Esophagus muscularis mucosa (tissue), 4 donors: ENCODE measurements around the gene SERPINB10. TPM values are rescaled to one million over a fixed set of nuclear protein-coding genes. Genes with fewer than 3 reads are reported as not detected.

Experiments used
- DNase-seq: peaks from one replicate; pipeline ENCODE4 v3.0.0-alpha.2; 2017; ENCODE audit errors: extremely low spot score
- H3K27ac ChIP-seq, 4 donors: fragments of 200-600 bp; sonication (generic); replicated peaks in 1 of 4; 1 replicate in 3 of 4; 2 replicates in 1 of 4; pipeline ENCODE4 v1.5.1; 2016 to 2019; ENCODE audit warnings: mild to moderate bottlenecking in 1 of 4
- H3K27me3 ChIP-seq, 4 donors: fragments of 200-600 bp; sonication (generic); one replicate each; pipeline versions ENCODE4 v1.5.1 to v1.6.0; 2016 to 2019
- H3K36me3 ChIP-seq, 4 donors: fragments of 200-600 bp; sonication (generic); one replicate each; pipeline ENCODE4 v1.5.1; 2016 to 2019
- H3K4me1 ChIP-seq, 4 donors: fragments of 200-600 bp; sonication (generic); one replicate each; pipeline ENCODE4 v1.5.1; 2016 to 2019
- H3K4me3 ChIP-seq, 4 donors: fragments of 200-600 bp; sonication (generic); 1 replicate in 2 of 4; 2 replicates in 2 of 4; pipeline ENCODE4 v1.5.1; 2016 to 2019; ENCODE audit warnings: mild to moderate bottlenecking in 4 of 4, moderate library complexity in 1 of 4
- H3K9me3 ChIP-seq, 4 donors: fragments of 200-600 bp; sonication (generic); 1 replicate in 3 of 4; 2 replicates in 1 of 4; pipeline ENCODE4 v1.5.1; 2016 to 2019
- CTCF ChIP-seq, 3 experiments: fragments of 200-600 bp in 2 of 3; fragments of 450-650 bp in 1 of 3; sonication (generic) in 2 of 3; IDR thresholded peaks; one replicate each; pipeline ENCODE4 v1.5.1; 2017 to 2019; ENCODE audit warnings: antibody characterized with exemption in 3 of 3, mild to moderate bottlenecking in 2 of 3, moderate library complexity in 1 of 3
- EP300 ChIP-seq: sonication (generic); formaldehyde crosslinking; IDR thresholded peaks from one replicate; pipeline ENCODE4 v1.6.1; 2017; ENCODE audit warnings: antibody characterized with exemption
- POLR2A ChIP-seq: fragments of 450-650 bp; IDR thresholded peaks from one replicate; pipeline ENCODE4 v1.6.1; 2017; ENCODE audit warnings: antibody characterized with exemption, moderate library complexity, mild to moderate bottlenecking, low read depth
- POLR2AphosphoS5 ChIP-seq, 2 donors: sonication (generic); formaldehyde crosslinking; IDR thresholded peaks; one replicate each; pipeline ENCODE4 v1.6.1; 2017; ENCODE audit warnings: antibody characterized with exemption in 2 of 2
- WGBS: methylation state at CpG from one replicate; pipeline ENCODE4 v1.1.5; 2018; 5-methylcytosine and 5-hydroxymethylcytosine counted together
- intact Hi-C: fragments of 100-400 bp; cut with DNase I; formaldehyde crosslinking; loops from one replicate; pipeline ENCODE4 v1.15.1; 2023
- total RNA-seq, 4 donors: library from RNA; depleted of rRNA; stranded (reverse); fragments of >200 nt; gene quantifications; one replicate each; pipeline versions ENCODE4 v1.1.0 to v1.2.1, GENCODE V29; 2016

SERPINB10 gene
- total RNA-seq, 4 donors from 2014 or later = 2.3 TPM; not detected in 3

DNA sequence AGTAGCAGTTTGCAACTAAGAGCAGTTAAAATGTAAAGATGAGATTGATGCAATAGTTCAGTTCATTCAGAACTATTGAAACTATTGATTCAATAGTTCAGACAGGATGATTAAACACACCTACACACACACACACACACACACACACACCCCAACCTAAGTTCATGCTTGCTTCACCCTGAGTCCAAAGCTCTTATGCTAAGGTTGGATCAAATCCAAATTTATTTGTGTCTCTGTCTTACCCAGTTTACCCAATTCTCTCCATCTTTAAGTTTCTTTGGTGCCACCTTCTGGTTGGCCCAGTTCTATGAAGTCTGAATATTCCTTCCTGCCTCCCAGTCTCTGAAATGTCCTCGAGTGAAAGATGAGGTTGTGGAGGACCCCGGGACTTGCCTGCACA is 67.2 kb downstream of the SERPINB10 start:
- intact Hi-C loops = loop anchor here (10.0 kb wide), 1 partner anchor 1450 kb away; the partner anchor contains the start of gene ZCCHC2
- H3K4me3 ChIP-seq = no peak overlapping the region
- no peaks in the 10 kb centered on the region for H3K36me3 ChIP-seq
- peaks cover 0 to 21% (median 19%) of the 10 kb centered on the region in 4 donors for H3K4me1 ChIP-seq
- 57% methylated on average over 2 of the region's 2 CpGs for WGBS
- H3K27me3 ChIP-seq = no peaks in the 10 kb centered on the region
- no peak overlapping the region for H3K27ac ChIP-seq
- DNase-seq = no peak
- TF ChIP-seq POLR2A (no peak), POLR2AphosphoS5 (IDR thresholded peaks at IDR 0.05) (no peak)
- no peaks in the 10 kb centered on the region for H3K9me3 ChIP-seq

DNA sequence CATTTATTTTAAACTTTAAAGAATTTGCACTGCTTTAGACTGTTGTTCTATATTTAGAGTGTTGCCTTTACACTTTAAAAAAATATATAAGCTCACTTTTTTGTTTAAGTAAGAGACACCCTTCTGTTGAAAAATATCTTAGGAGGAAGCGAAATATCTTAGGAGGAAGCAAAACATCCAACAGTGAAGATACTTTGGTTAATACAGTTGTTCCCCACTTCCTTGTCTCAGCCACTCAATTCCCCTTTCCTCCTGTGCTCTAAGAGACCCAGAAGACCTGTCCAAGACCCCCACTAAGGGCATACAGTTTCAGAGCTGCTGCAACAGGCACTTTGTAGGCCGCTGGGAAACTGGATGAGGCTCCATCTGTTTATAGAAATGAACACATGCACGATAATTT is 67.9 kb downstream of the SERPINB10 start:
- no peaks in the 10 kb centered on the region for H3K27me3 ChIP-seq

DNA sequence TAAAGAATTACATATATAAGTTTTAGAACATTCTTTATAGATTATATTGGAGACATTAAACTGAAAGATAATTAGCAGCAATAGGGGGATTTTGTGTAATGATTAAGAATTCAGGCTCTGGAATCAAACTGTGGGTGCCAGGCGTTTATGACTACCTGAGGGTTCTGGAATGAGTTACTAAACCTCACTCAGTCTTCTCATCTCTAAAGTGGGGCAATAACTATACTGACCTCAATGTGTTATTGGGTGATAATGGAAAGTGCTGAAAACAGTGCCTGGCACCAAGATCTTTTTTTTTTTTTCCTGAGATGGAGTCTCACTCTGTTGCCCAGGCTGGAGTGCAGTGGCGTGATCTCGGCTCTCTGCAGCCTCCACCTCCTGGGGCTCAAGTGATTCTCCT is 69.3 kb downstream of the SERPINB10 start:
- no peak overlapping the region for H3K27ac ChIP-seq
- no peaks in the 10 kb centered on the region for H3K9me3 ChIP-seq
- H3K27me3 ChIP-seq = no peaks in the 10 kb centered on the region
- H3K4me3 ChIP-seq = no peak overlapping the region
- TF ChIP-seq EP300 = no peak
- TF ChIP-seq POLR2AphosphoS5 (IDR thresholded peaks at IDR 0.05) = no peak
- no peak for TF ChIP-seq CTCF (IDR thresholded peaks at IDR 0.05)
- no peak for TF ChIP-seq POLR2A
- intact Hi-C loops = loop anchor here (10.0 kb wide), 1 partner anchor 1452 kb away; the partner anchor contains the start of gene ZCCHC2
- 89% methylated on average over 3 of the region's 3 CpGs for WGBS
- H3K36me3 ChIP-seq = peaks cover 5 to 13% (median 7%) of the 10 kb centered on the region in 4 donors
- H3K4me1 ChIP-seq = peaks cover 0 to 16% (median 14%) of the 10 kb centered on the region in 4 donors
- DNase-seq = no peak

More for the DNA sequence above, 67.9 kb downstream of the SERPINB10 start:
- Histone ChIP-seq H3K27ac (no peak overlapping the region), H3K4me1 (peaks cover 0 to 25% (median 22%) of the 10 kb centered on the region in 4 donors), H3K36me3 (no peaks in the 10 kb centered on the region), H3K4me3 (no peak overlapping the region), H3K9me3 (no peaks in the 10 kb centered on the region)
- WGBS = 61% methylated on average over 3 of the region's 3 CpGs
- intact Hi-C loops = loop anchor here (10.0 kb wide), 1 partner anchor 1451 kb away; the partner anchor contains the start of gene ZCCHC2
- TF ChIP-seq POLR2AphosphoS5 (IDR thresholded peaks at IDR 0.05) (no peak), CTCF (IDR thresholded peaks at IDR 0.05) (no peak), POLR2A (no peak), EP300 (no peak)
- DNase-seq = no peak

- TF ChIP-seq CTCF (IDR thresholded peaks at IDR 0.05) = peak; percentile 84 to 92 (median 85)
- TF ChIP-seq EP300 = no peak
- peak in 1 of 2 donors; percentile 20 for TF ChIP-seq POLR2AphosphoS5 (IDR thresholded peaks at IDR 0.05)
- peak overlapping the region; percentile 49 to 78 (median 68) for H3K27ac ChIP-seq
- DNase-seq = no peak
- intact Hi-C loops = loop anchor here (2.0 to 10.0 kb wide), 2 partner anchors 15 to 1455 kb away; partner anchors contain the start of gene ZCCHC2
- H3K36me3 ChIP-seq = peaks cover 20 to 36% (median 24%) of the 10 kb centered on the region in 4 donors
- no peaks in the 10 kb centered on the region for H3K27me3 ChIP-seq
- 7% methylated on average over 6 of the region's 6 CpGs for WGBS
- no peaks in the 10 kb centered on the region for H3K9me3 ChIP-seq
- peak overlapping the region; percentile 29 to 43 (median 42) for H3K4me3 ChIP-seq
- H3K4me1 ChIP-seq = peaks cover 0 to 16% (median 14%) of the 10 kb centered on the region in 4 donors
Observed at GRCh38 chr18:63979409-63979920, 71.7 kb downstream of the SERPINB10 start.

DNA sequence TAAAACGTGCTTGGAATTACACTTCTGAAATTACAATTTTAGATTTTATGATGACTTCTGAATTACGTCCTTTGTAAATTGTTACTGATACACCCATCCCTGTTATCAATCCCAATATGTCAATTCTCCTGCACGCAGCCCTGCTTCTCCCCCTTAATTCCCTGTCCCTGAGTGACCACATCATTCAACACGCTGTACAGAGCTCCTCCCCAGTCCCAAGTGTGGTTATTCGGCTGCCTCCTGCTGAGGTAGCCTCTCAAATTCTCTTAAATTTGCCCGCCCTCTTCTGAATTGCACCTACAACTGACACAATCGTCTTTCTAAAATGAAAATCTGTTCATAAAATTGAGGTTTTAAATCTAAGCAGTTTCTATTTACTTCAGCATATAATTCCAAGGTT is 72.3 kb downstream of the SERPINB10 start:
- Histone ChIP-seq H3K27me3 (no peaks in the 10 kb centered on the region), H3K27ac (peak overlapping the region; percentile 49 to 78 (median 68)), H3K4me3 (peak overlapping the region; percentile 29 to 43 (median 42)), H3K9me3 (no peaks in the 10 kb centered on the region), H3K4me1 (peaks cover 0 to 16% (median 14%) of the 10 kb centered on the region in 4 donors), H3K36me3 (peaks cover 20 to 38% (median 25%) of the 10 kb centered on the region in 4 donors)
- WGBS = 50% methylated on average over 7 of the region's 7 CpGs
- intact Hi-C loops = no loop called here
- DNase-seq = no peak
- TF ChIP-seq EP300 (no peak), CTCF (IDR thresholded peaks at IDR 0.05) (no peak), POLR2AphosphoS5 (IDR thresholded peaks at IDR 0.05) (no peak), POLR2A (no peak)
